GM23338 (cell line): ENCODE data around the gene ACADVL. TPM values are rescaled to one million over a fixed set of nuclear protein-coding genes. Genes with fewer than 3 reads are reported as not detected.
A peak's percentile ranks its signal among the peaks of the same experiment; 100 is the strongest.

ENCODE experiments used
- ATAC-seq: fragments of 200-7000 bp; cut with Tn5 transposase; 3 replicates; pipeline ENCODE4 v1.9.1; 2020
- DNase-seq: peaks from one replicate; pipeline ENCODE4 v3.0.0-alpha.2; 2015; ENCODE audit warnings: low spot score
- H2AFZ ChIP-seq: fragments of 200-600 bp; sonication (generic); 2 replicates; pipeline ENCODE4 v1.8.0; 2016; ENCODE audit warnings: antibody characterized with exemption, mild to moderate bottlenecking, moderate library complexity
- H3F3A ChIP-seq: fragments of 200-600 bp; sonication (generic); replicated peaks from 2 replicates; pipeline ENCODE4 v1.8.0; 2017; ENCODE audit warnings: antibody characterized with exemption, mixed run types, low read depth
- H3K27ac ChIP-seq: fragments of 200-600 bp; sonication (generic); 2 replicates; pipeline ENCODE4 v1.6.1; 2016; ENCODE audit warnings: low read depth
- H3K27me3 ChIP-seq: fragments of 200-600 bp; sonication (generic); 2 replicates; pipeline ENCODE4 v1.8.0; 2016; ENCODE audit warnings: mild to moderate bottlenecking, mixed run types, moderate library complexity; ENCODE audit not compliant: insufficient read depth
- H3K36me3 ChIP-seq: fragments of 200-600 bp; sonication (generic); 2 replicates; pipeline ENCODE4 v1.8.0; 2016; ENCODE audit warnings: mild to moderate bottlenecking; ENCODE audit not compliant: insufficient read depth
- H3K4me1 ChIP-seq: fragments of 200-600 bp; sonication (generic); 2 replicates; pipeline ENCODE4 v1.8.0; 2016; ENCODE audit warnings: mild to moderate bottlenecking, moderate library complexity; ENCODE audit not compliant: insufficient read depth
- H3K4me2 ChIP-seq: fragments of 200-600 bp; sonication (generic); 2 replicates; pipeline ENCODE4 v1.7.1; 2017; ENCODE audit warnings: mixed run types
- H3K4me3 ChIP-seq: fragments of 200-600 bp; sonication (generic); 2 replicates; pipeline ENCODE4 v1.6.1; 2016; ENCODE audit warnings: mixed run types
- H3K79me2 ChIP-seq: fragments of 200-600 bp; sonication (generic); replicated peaks from 2 replicates; pipeline ENCODE4 v1.8.0; 2017; ENCODE audit warnings: mild to moderate bottlenecking; ENCODE audit not compliant: insufficient read depth
- H3K9me2 ChIP-seq: fragments of 200-600 bp; sonication (generic); 2 replicates; pipeline ENCODE4 v1.8.0; 2017; ENCODE audit not compliant: insufficient read depth
- H4K20me1 ChIP-seq: fragments of 200-600 bp; sonication (generic); replicated peaks from 2 replicates; pipeline ENCODE4 v1.8.0; 2017; ENCODE audit warnings: mild to moderate bottlenecking; ENCODE audit not compliant: insufficient read depth
- H3K27ac Mint-ChIP-seq: 2 replicates; pipeline ENCODE4 v1.8.0; 2020; ENCODE audit warnings: inconsistent platforms, mild to moderate bottlenecking, moderate library complexity, mixed read lengths
- H3K27me3 Mint-ChIP-seq: 3 replicates; pipeline ENCODE4 v1.8.0; 2022; ENCODE audit warnings: low read depth, mild to moderate bottlenecking, moderate library complexity, mixed read lengths, inconsistent platforms; ENCODE audit not compliant: insufficient read depth, poor library complexity
- H3K36me3 Mint-ChIP-seq: 3 replicates; pipeline ENCODE4 v1.8.0; 2021; ENCODE audit warnings: low read depth, mild to moderate bottlenecking, inconsistent platforms, moderate library complexity, mixed read lengths
- H3K4me1 Mint-ChIP-seq: 3 replicates; pipeline ENCODE4 v1.8.0; 2020; ENCODE audit warnings: mild to moderate bottlenecking, inconsistent platforms, mixed read lengths
- H3K4me3 Mint-ChIP-seq: 3 replicates; pipeline ENCODE4 v1.8.0; 2021; ENCODE audit warnings: moderate library complexity, mild to moderate bottlenecking, inconsistent platforms, mixed read lengths
- H3K9me3 Mint-ChIP-seq: 3 replicates; pipeline ENCODE4 v1.8.0; 2020; ENCODE audit warnings: moderate library complexity, mild to moderate bottlenecking, inconsistent platforms, mixed read lengths
- CREB1 ChIP-seq: fragments of 250-450 bp; sonication (Bioruptor Pico); IDR thresholded peaks from 2 replicates; pipeline ENCODE4 v1.5.0; 2020; ENCODE audit warnings: low read depth, mild to moderate bottlenecking, moderate library complexity
- CTCF ChIP-seq, 2 experiments: fragments of 200-600 bp in 1 of 2; sonication (generic) in 1 of 2; conservative IDR thresholded peaks; 2 replicates each; pipeline versions ENCODE4 v1.5.1 to v1.6.1; 2016 to 2017; ENCODE audit warnings: antibody characterized with exemption in 2 of 2, low read depth in 2 of 2, mild to moderate bottlenecking in 2 of 2, moderate library complexity in 1 of 2
- EZH2 ChIP-seq: fragments of 200-600 bp; sonication (generic); IDR thresholded peaks from one replicate; pipeline ENCODE4 v1.8.0; 2017; ENCODE audit warnings: antibody characterized with exemption, mild to moderate bottlenecking, low read depth; ENCODE audit not compliant: unreplicated experiment
- JUNB ChIP-seq: IDR thresholded peaks from one replicate; pipeline ENCODE4 v1.6.1; 2016; ENCODE audit warnings: antibody characterized with exemption; ENCODE audit not compliant: unreplicated experiment
- POLR2AphosphoS5 ChIP-seq: IDR thresholded peaks from 2 replicates; pipeline ENCODE4 v1.6.1; 2016; ENCODE audit warnings: antibody characterized with exemption, low read depth
- REST ChIP-seq: IDR thresholded peaks from one replicate; pipeline ENCODE4 v1.6.1; 2018; ENCODE audit warnings: antibody characterized with exemption; ENCODE audit not compliant: unreplicated experiment
- ZNF331 ChIP-seq: fragments of 250-450 bp; sonication (Bioruptor Pico); IDR thresholded peaks from 2 replicates; pipeline ENCODE4 v1.5.0; 2020; ENCODE audit warnings: low read depth, mild to moderate bottlenecking, moderate library complexity
- ZNF462 ChIP-seq: fragments of 250-450 bp; sonication (Bioruptor Pico); IDR thresholded peaks from 2 replicates; pipeline ENCODE4 v1.5.0; 2020; ENCODE audit warnings: mild to moderate bottlenecking, moderate library complexity
- polyA plus RNA-seq: library from polyadenylated mRNA; unstranded; fragments of >200 nt; fragmentation: Nextera tagmentation; extraction: Ambion mirVana; gene quantifications from 2 replicates; pipeline ENCODE4 v1.2.1, GENCODE V29; 2016
- total RNA-seq: library from RNA; depleted of rRNA; stranded (reverse); fragments of >200 nt; shearing (Covaris generic); gene quantifications from 2 replicates; pipeline ENCODE4 v1.2.3, GENCODE V29; 2014

The ACADVL gene
- total and polyA plus RNA-seq, 2 experiments from 2014 or later = 152 to 156 TPM

- peak overlapping the region; percentile 92 for H3K27ac Mint-ChIP-seq
- H3K9me3 Mint-ChIP-seq = no peaks in the 10 kb centered on the region; the same call in 2 of the 3 replicates
These were observed 41.1 kb downstream of the ACADVL start for GRCh38 chr17:7260651-7261378.

GRCh38 chr17:7261379-7262191, 41.8 kb downstream of the ACADVL start:
- peak; percentile 1 for ATAC-seq
- H3K36me3 Mint-ChIP-seq = peaks cover 38% of the 10 kb centered on the region
- peak; percentile 20 for DNase-seq
- Histone ChIP-seq H3K4me2 (peak overlapping the region; percentile 100), H3K27ac (peak overlapping the region; percentile 99), H3K36me3 (peaks cover 9% of the 10 kb centered on the region), H3K4me1 (peaks cover 13% of the 10 kb centered on the region), H2AFZ (no peak overlapping the region), H3K79me2 (peaks cover 27% of the 10 kb centered on the region), H3K27me3 (no peaks in the 10 kb centered on the region), H3K4me3 (peak overlapping the region; percentile 99), H4K20me1 (peaks cover 15% of the 10 kb centered on the region; the same call in 1 of the 2 replicates), H3K9me2 (no peaks in the 10 kb centered on the region), H3F3A (peaks cover 22% of the 10 kb centered on the region)
- peak overlapping the region; percentile 99 for H3K27ac Mint-ChIP-seq
- H3K4me1 Mint-ChIP-seq = peaks cover 32% of the 10 kb centered on the region
- peaks cover 30% of the 10 kb centered on the region for H3K27me3 Mint-ChIP-seq
- peak overlapping the region; percentile 91 for H3K4me3 Mint-ChIP-seq
- no peaks in the 10 kb centered on the region; the same call in 2 of the 3 replicates for H3K9me3 Mint-ChIP-seq
- TF ChIP-seq CTCF (conservative IDR thresholded peaks at IDR 0.05; ENCODE audit: low read depth in 2 of 2) = no peak
- no peak for TF ChIP-seq JUNB
- TF ChIP-seq CREB1 (CRISPR knock-in tag) = no peak
- TF ChIP-seq REST = no peak
- TF ChIP-seq ZNF462 = no peak
- TF ChIP-seq EZH2 = no peak

More at GRCh38 chr17:7260651-7261378, 41.1 kb downstream of the ACADVL start:
- Histone ChIP-seq H3K27ac (peak overlapping the region; percentile 97), H3F3A (peaks cover 21% of the 10 kb centered on the region), H3K9me2 (no peaks in the 10 kb centered on the region), H3K79me2 (peaks cover 27% of the 10 kb centered on the region), H3K27me3 (no peaks in the 10 kb centered on the region), H3K36me3 (peaks cover 15% of the 10 kb centered on the region), H3K4me3 (peak overlapping the region; percentile 99), H3K4me1 (peaks cover 9% of the 10 kb centered on the region), H2AFZ (no peak overlapping the region), H4K20me1 (peaks cover 15% of the 10 kb centered on the region; the same call in 1 of the 2 replicates), H3K4me2 (peak overlapping the region; percentile 100)
- Mint-ChIP-seq H3K4me3 (peak overlapping the region; percentile 91), H3K4me1 (peaks cover 28% of the 10 kb centered on the region), H3K36me3 (peaks cover 45% of the 10 kb centered on the region), H3K27me3 (peaks cover 33% of the 10 kb centered on the region)
- ATAC-seq (peak; percentile 40), DNase-seq (peak; percentile 94)
- TF ChIP-seq POLR2AphosphoS5 = peak; percentile 10; the same call in 1 of the 2 replicates
- TF ChIP-seq ZNF331 (CRISPR knock-in tag) = no peak
